HEK293 (cell line): ENCODE results near the gene NUP43.

Experiments used
- BCL6B ChIP-seq: fragments of 450-650 bp; formaldehyde crosslinking; IDR thresholded peaks from 2 replicates; pipeline ENCODE4 v1.5.1; 2017; ENCODE audit warnings: missing biosample characterization, missing genetic modification characterization
- HOXA7 ChIP-seq: sonication (generic); formaldehyde crosslinking; IDR thresholded peaks from 2 replicates; pipeline ENCODE4 v1.8.1; 2022; ENCODE audit warnings: missing genetic modification reagents, borderline replicate concordance
- HOXC10 ChIP-seq: sonication (generic); formaldehyde crosslinking; IDR thresholded peaks from 2 replicates; pipeline ENCODE4 v1.8.1; 2023; ENCODE audit warnings: mild to moderate bottlenecking, missing genetic modification reagents
- KLF10 ChIP-seq: fragments of 450-650 bp; IDR thresholded peaks from 2 replicates; pipeline ENCODE4 v1.5.1; 2018; ENCODE audit warnings: missing biosample characterization, mild to moderate bottlenecking, missing genetic modification characterization
- KLF17 ChIP-seq: fragments of 450-650 bp; formaldehyde crosslinking; IDR thresholded peaks from 2 replicates; pipeline ENCODE4 v1.5.1; 2016; ENCODE audit warnings: missing biosample characterization, missing genetic modification characterization
- KLF8 ChIP-seq: fragments of 450-650 bp; formaldehyde crosslinking; IDR thresholded peaks from 2 replicates; pipeline ENCODE4 v1.5.1; 2016; ENCODE audit warnings: missing biosample characterization, missing genetic modification characterization
- SP3 ChIP-seq: fragments of 450-650 bp; formaldehyde crosslinking; IDR thresholded peaks from 2 replicates; pipeline ENCODE4 v1.5.1; 2016; ENCODE audit warnings: missing biosample characterization, missing genetic modification characterization
- YY2 ChIP-seq: fragments of 450-650 bp; formaldehyde crosslinking; IDR thresholded peaks from 2 replicates; pipeline ENCODE4 v1.5.1; 2016; ENCODE audit warnings: missing biosample characterization, missing genetic modification characterization
- ZBTB26 ChIP-seq: fragments of 450-650 bp; formaldehyde crosslinking; optimal IDR thresholded peaks from 2 replicates; pipeline ENCODE3; 2016; ENCODE audit warnings: missing biosample characterization, mild to moderate bottlenecking, missing genetic modification characterization
- ZEB2 ChIP-seq: fragments of 450-650 bp; formaldehyde crosslinking; IDR thresholded peaks from 2 replicates; pipeline ENCODE4 v1.5.1; 2016; ENCODE audit warnings: missing biosample characterization, missing genetic modification characterization
- ZFP37 ChIP-seq: fragments of 450-650 bp; formaldehyde crosslinking; IDR thresholded peaks from 2 replicates; pipeline ENCODE4 v1.5.1; 2016; ENCODE audit warnings: missing biosample characterization, missing genetic modification characterization
- ZFP41 ChIP-seq: fragments of 450-650 bp; formaldehyde crosslinking; IDR thresholded peaks from 2 replicates; pipeline ENCODE4 v1.5.1; 2016; ENCODE audit warnings: missing biosample characterization, missing genetic modification characterization, borderline replicate concordance
- ZNF10 ChIP-seq: fragments of 450-650 bp; formaldehyde crosslinking; IDR thresholded peaks from 2 replicates; pipeline ENCODE4 v1.5.1; 2017; ENCODE audit warnings: missing biosample characterization, missing genetic modification characterization
- ZNF112 ChIP-seq: fragments of 450-650 bp; formaldehyde crosslinking; IDR thresholded peaks from 2 replicates; pipeline ENCODE4 v1.5.0; 2017; ENCODE audit warnings: missing biosample characterization, missing genetic modification characterization
- ZNF138 ChIP-seq: fragments of 450-650 bp; formaldehyde crosslinking; IDR thresholded peaks from 2 replicates; pipeline ENCODE4 v1.5.1; 2016; ENCODE audit warnings: missing biosample characterization, missing genetic modification characterization, borderline replicate concordance
- ZNF16 ChIP-seq: fragments of 450-650 bp; formaldehyde crosslinking; IDR thresholded peaks from 2 replicates; pipeline ENCODE4 v1.5.1; 2016; ENCODE audit warnings: low read depth, missing biosample characterization, missing genetic modification characterization
- ZNF19 ChIP-seq: fragments of 450-650 bp; formaldehyde crosslinking; IDR thresholded peaks from 2 replicates; pipeline ENCODE4; 2016; ENCODE audit warnings: missing biosample characterization, missing genetic modification characterization, low read depth
- ZNF214 ChIP-seq: fragments of 450-650 bp; formaldehyde crosslinking; IDR thresholded peaks from 2 replicates; pipeline ENCODE4 v1.5.1; 2017; ENCODE audit warnings: missing biosample characterization, mild to moderate bottlenecking, missing genetic modification characterization, borderline replicate concordance
- ZNF24 ChIP-seq: fragments of 450-650 bp; formaldehyde crosslinking; IDR thresholded peaks from 2 replicates; pipeline ENCODE4 v1.5.1; 2016; ENCODE audit warnings: missing biosample characterization, missing genetic modification characterization
- ZNF311 ChIP-seq: fragments of 450-650 bp; formaldehyde crosslinking; IDR thresholded peaks from 2 replicates; pipeline ENCODE4 v1.5.1; 2017; ENCODE audit warnings: missing biosample characterization, missing genetic modification characterization, borderline replicate concordance
- ZNF324 ChIP-seq: fragments of 450-650 bp; formaldehyde crosslinking; IDR thresholded peaks from 2 replicates; pipeline ENCODE4 v1.5.1; 2016; ENCODE audit warnings: missing biosample characterization, missing genetic modification characterization
- ZNF335 ChIP-seq: fragments of 450-650 bp; formaldehyde crosslinking; conservative IDR thresholded peaks from 2 replicates; pipeline ENCODE4 v1.5.1; 2016; ENCODE audit warnings: missing biosample characterization, missing genetic modification characterization
- ZNF350 ChIP-seq: fragments of 450-650 bp; formaldehyde crosslinking; IDR thresholded peaks from 2 replicates; pipeline ENCODE4 v1.5.0; 2017; ENCODE audit warnings: missing biosample characterization, mild to moderate bottlenecking, missing genetic modification characterization
- ZNF433 ChIP-seq: fragments of 450-650 bp; formaldehyde crosslinking; IDR thresholded peaks from 2 replicates; pipeline ENCODE4 v1.5.1; 2016; ENCODE audit warnings: missing biosample characterization, missing genetic modification characterization, low read depth
- ZNF449 ChIP-seq: fragments of 450-650 bp; formaldehyde crosslinking; IDR thresholded peaks from 2 replicates; pipeline ENCODE4 v1.5.1; 2017; ENCODE audit warnings: missing biosample characterization, mild to moderate bottlenecking, missing genetic modification characterization, moderate library complexity
- ZNF514 ChIP-seq: fragments of 450-650 bp; formaldehyde crosslinking; IDR thresholded peaks from 2 replicates; pipeline ENCODE4 v1.5.1; 2016; ENCODE audit warnings: missing biosample characterization, missing genetic modification characterization
- ZNF600 ChIP-seq: fragments of 450-650 bp; formaldehyde crosslinking; IDR thresholded peaks from 2 replicates; pipeline ENCODE4 v1.5.1; 2016; ENCODE audit warnings: missing biosample characterization, missing genetic modification characterization
- ZNF626 ChIP-seq: fragments of 450-650 bp; sonication (Bioruptor Pico); formaldehyde crosslinking; IDR thresholded peaks from 2 replicates; pipeline ENCODE4 v1.5.1; 2018; ENCODE audit warnings: missing biosample characterization, missing genetic modification characterization, inconsistent platforms
- ZNF629 ChIP-seq: fragments of 450-650 bp; formaldehyde crosslinking; IDR thresholded peaks from 2 replicates; pipeline ENCODE4 v1.5.1; 2017; ENCODE audit warnings: missing biosample characterization, missing genetic modification characterization
- ZNF654 ChIP-seq: fragments of 450-650 bp; formaldehyde crosslinking; IDR thresholded peaks from 2 replicates; pipeline ENCODE4 v1.5.1; 2016; ENCODE audit warnings: low read depth, missing biosample characterization, missing genetic modification characterization
- ZNF660 ChIP-seq: fragments of 450-650 bp; IDR thresholded peaks from 2 replicates; pipeline ENCODE4 v1.5.1; 2018; ENCODE audit warnings: missing biosample characterization, mild to moderate bottlenecking, missing genetic modification characterization
- ZNF677 ChIP-seq: fragments of 450-650 bp; IDR thresholded peaks from 2 replicates; pipeline ENCODE4 v1.5.0; 2018; ENCODE audit warnings: missing biosample characterization, mild to moderate bottlenecking, missing genetic modification characterization, moderate library complexity
- ZNF76 ChIP-seq: fragments of 450-650 bp; formaldehyde crosslinking; IDR thresholded peaks from 2 replicates; pipeline ENCODE4; 2016; ENCODE audit warnings: low read depth, missing biosample characterization, missing genetic modification characterization, borderline replicate concordance
- ZNF768 ChIP-seq: fragments of 450-650 bp; formaldehyde crosslinking; IDR thresholded peaks from 2 replicates; pipeline ENCODE4 v1.5.1; 2018; ENCODE audit warnings: missing biosample characterization, mild to moderate bottlenecking, missing genetic modification characterization
- ZNF777 ChIP-seq: fragments of 450-650 bp; formaldehyde crosslinking; IDR thresholded peaks from 2 replicates; pipeline ENCODE4 v1.5.1; 2017; ENCODE audit warnings: missing biosample characterization, missing genetic modification characterization, borderline replicate concordance
- ZNF785 ChIP-seq: fragments of 450-650 bp; formaldehyde crosslinking; IDR thresholded peaks from 2 replicates; pipeline ENCODE4 v1.5.1; 2016; ENCODE audit warnings: missing biosample characterization, missing genetic modification characterization
- ZNF830 ChIP-seq: fragments of 450-650 bp; IDR thresholded peaks from 2 replicates; pipeline ENCODE4 v1.5.0; 2018; ENCODE audit warnings: missing biosample characterization, missing genetic modification characterization, low read depth, mild to moderate bottlenecking, moderate library complexity

The NUP43 gene

GRCh38 chr6:149746147-149746946, at the start of gene NUP43 (continued):
- TF ChIP-seq ZNF830 (tag by site-specific recombination) (no peak), ZNF626 (tag by site-specific recombination) (no peak), ZNF112 (tag by site-specific recombination) (no peak), YY2 (peak; percentile 58; the same call in 1 of the 2 replicates), ZFP41 (tag by site-specific recombination) (no peak), ZNF311 (tag by site-specific recombination) (no peak), KLF17 (tag by site-specific recombination) (peak; percentile 45; the same call in 1 of the 2 replicates), ZNF10 (tag by site-specific recombination) (peak; percentile 98), ZNF654 (tag by site-specific recombination) (0 out of 2 replicates have a peak, but pooled peaks have one; percentile 11), ZNF76 (tag by site-specific recombination) (peak; percentile 38; the same call in 1 of the 2 replicates), ZNF335 (peak; percentile 89), ZNF19 (no peak), ZEB2 (tag by site-specific recombination) (peak; percentile 57; the same call in 1 of the 2 replicates), ZFP37 (tag by site-specific recombination) (peak; percentile 84), ZNF777 (tag by site-specific recombination) (no peak), HOXC10 (CRISPR knock-in tag) (no peak), ZNF785 (tag by site-specific recombination) (no peak), ZNF600 (tag by site-specific recombination) (peak; percentile 76), ZNF660 (tag by site-specific recombination) (peak; percentile 89; the same call in 1 of the 2 replicates), ZNF350 (no peak), KLF8 (tag by site-specific recombination) (peak; percentile 51; the same call in 1 of the 2 replicates), ZNF324 (tag by site-specific recombination) (0 out of 2 replicates have a peak, but pooled peaks have one; percentile 36), ZNF677 (tag by site-specific recombination) (no peak), ZNF629 (peak; percentile 61), ZNF449 (tag by site-specific recombination) (no peak), KLF10 (tag by site-specific recombination) (peak; percentile 84), ZNF768 (tag by site-specific recombination) (no peak), BCL6B (no peak), SP3 (tag by site-specific recombination) (peak; percentile 79), ZNF433 (tag by site-specific recombination) (no peak), ZNF514 (tag by site-specific recombination) (no peak), ZNF24 (tag by site-specific recombination) (0 out of 2 replicates have a peak, but pooled peaks have one; percentile 56), HOXA7 (no peak), ZBTB26 (peak; percentile 68), ZNF138 (tag by site-specific recombination) (no peak), ZNF214 (no peak), ZNF16 (no peak)
